Transverse colon (tissue), 4 donors: ENCODE measurements around the gene GABRD.

ENCODE experiments used
- EP300 ChIP-seq: sonication (generic); formaldehyde crosslinking; IDR thresholded peaks from one replicate; pipeline ENCODE4 v1.6.1; 2017; ENCODE audit warnings: antibody characterized with exemption, low read depth
- POLR2AphosphoS5 ChIP-seq, 3 donors: sonication (generic); formaldehyde crosslinking; IDR thresholded peaks; one replicate each; pipeline ENCODE4 v1.6.1; 2016; ENCODE audit warnings: antibody characterized with exemption in 3 of 3
- TF ChIP-seq, protein P1 (sequence below), 5 experiments: fragments of 200-600 bp in 3 of 5; fragments of 450-650 bp in 2 of 5; sonication (generic) in 3 of 5; IDR thresholded peaks; 1 replicate in 2 of 5; 2 replicates in 3 of 5; pipeline ENCODE4 v1.5.1; 2016 to 2017; ENCODE audit warnings: antibody characterized with exemption in 5 of 5, inconsistent platforms in 3 of 5, mild to moderate bottlenecking in 2 of 5, moderate library complexity in 1 of 5

DNA sequence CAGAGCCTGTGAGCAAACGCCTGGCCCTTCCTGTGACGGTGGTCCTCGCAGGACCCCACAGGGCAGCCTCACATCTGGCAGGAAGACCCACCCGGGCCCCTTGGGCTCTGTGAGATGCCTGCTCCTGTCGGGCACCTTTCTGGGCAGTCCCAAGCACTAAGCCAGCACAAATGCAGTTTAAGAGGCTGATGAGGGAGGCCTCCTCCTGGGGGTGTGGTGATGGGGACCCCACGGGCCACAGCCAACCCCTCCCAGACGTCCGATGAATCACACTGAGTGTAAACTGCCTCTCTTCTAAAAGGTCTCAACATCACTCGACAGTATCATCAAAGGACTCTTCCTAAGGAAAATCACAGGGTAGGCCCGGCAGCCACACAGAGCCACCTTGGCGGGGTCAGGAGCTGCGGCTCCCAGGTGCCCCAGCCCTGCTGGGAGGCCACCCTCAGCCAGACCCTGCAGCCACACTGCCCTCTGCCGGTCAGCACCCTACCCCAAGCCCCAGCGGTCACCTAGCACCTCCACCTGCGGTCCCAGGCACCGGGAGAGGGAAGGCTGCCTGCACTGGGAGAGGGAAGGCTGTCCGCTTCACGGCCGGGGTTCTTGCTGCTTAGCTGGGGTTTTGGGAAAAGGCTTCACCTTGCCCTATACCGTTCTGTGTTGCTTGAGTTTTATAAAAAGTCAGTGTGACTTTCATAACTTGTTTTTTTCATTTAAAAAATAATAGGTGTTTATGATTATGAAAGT, 27.2 kb downstream of the GABRD start:
- TF ChIP-seq, protein P1, sequence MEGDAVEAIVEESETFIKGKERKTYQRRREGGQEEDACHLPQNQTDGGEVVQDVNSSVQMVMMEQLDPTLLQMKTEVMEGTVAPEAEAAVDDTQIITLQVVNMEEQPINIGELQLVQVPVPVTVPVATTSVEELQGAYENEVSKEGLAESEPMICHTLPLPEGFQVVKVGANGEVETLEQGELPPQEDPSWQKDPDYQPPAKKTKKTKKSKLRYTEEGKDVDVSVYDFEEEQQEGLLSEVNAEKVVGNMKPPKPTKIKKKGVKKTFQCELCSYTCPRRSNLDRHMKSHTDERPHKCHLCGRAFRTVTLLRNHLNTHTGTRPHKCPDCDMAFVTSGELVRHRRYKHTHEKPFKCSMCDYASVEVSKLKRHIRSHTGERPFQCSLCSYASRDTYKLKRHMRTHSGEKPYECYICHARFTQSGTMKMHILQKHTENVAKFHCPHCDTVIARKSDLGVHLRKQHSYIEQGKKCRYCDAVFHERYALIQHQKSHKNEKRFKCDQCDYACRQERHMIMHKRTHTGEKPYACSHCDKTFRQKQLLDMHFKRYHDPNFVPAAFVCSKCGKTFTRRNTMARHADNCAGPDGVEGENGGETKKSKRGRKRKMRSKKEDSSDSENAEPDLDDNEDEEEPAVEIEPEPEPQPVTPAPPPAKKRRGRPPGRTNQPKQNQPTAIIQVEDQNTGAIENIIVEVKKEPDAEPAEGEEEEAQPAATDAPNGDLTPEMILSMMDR (IDR thresholded peaks at IDR 0.05): peak; percentile 62 to 86 (median 72)
- TF ChIP-seq POLR2AphosphoS5 (IDR thresholded peaks at IDR 0.05): no peak
- no peak for TF ChIP-seq EP300
